Stomach (tissue), 9 donors: Measurements from ENCODE around the gene TSTD1. TPM values are rescaled to one million over a fixed set of nuclear protein-coding genes. Genes with fewer than 3 reads are reported as not detected.
A peak's percentile ranks its signal among the peaks of the same experiment; 100 is the strongest.

Experiments
- DNase-seq, 2 donors: peaks; one replicate each; pipeline versions ENCODE4 v3.0.0 to v3.0.0-alpha.2; 2013 to 2019
- H3K27ac ChIP-seq, 5 donors: fragments of 200-600 bp in 4 of 5; sonication (generic) in 4 of 5; one replicate each; pipeline ENCODE4 v1.5.1; 2013 to 2019; ENCODE audit warnings: mild to moderate bottlenecking in 1 of 5, moderate library complexity in 1 of 5
- H3K27me3 ChIP-seq, 3 donors: fragments of 200-600 bp; sonication (generic); one replicate each; pipeline ENCODE4 v1.5.1; 2017 to 2019; ENCODE audit warnings: mixed run types in 1 of 3
- H3K36me3 ChIP-seq, 4 donors: fragments of 200-600 bp; sonication (generic); 1 replicate in 3 of 4; 2 replicates in 1 of 4; pipeline ENCODE4 v1.5.1; 2016 to 2019
- H3K4me1 ChIP-seq, 4 donors: fragments of 200-600 bp; sonication (generic); one replicate each; pipeline ENCODE4 v1.5.1; 2016 to 2019
- H3K4me3 ChIP-seq, 4 donors: fragments of 200-600 bp; sonication (generic) in 3 of 4; one replicate each; pipeline ENCODE4 v1.5.1; 2016 to 2019; ENCODE audit warnings: mild to moderate bottlenecking in 1 of 4
- H3K9me3 ChIP-seq, 4 donors: fragments of 200-600 bp; sonication (generic); one replicate each; pipeline ENCODE4 v1.5.1; 2016 to 2019
- CTCF ChIP-seq, 7 experiments: fragments of 450-650 bp in 4 of 7; fragments of 200-600 bp in 3 of 7; sonication (generic) in 3 of 7; IDR thresholded peaks; one replicate each; pipeline ENCODE4 v1.5.1; 2016 to 2019; ENCODE audit warnings: antibody characterized with exemption in 7 of 7, control low read depth in 2 of 7, mild to moderate bottlenecking in 1 of 7
- EP300 ChIP-seq: sonication (generic); formaldehyde crosslinking; IDR thresholded peaks from one replicate; pipeline ENCODE4 v1.6.1; 2017; ENCODE audit warnings: antibody characterized with exemption
- POLR2A ChIP-seq, 4 donors: fragments of 450-650 bp; IDR thresholded peaks; one replicate each; pipeline ENCODE4 v1.6.1; 2016; ENCODE audit warnings: antibody characterized with exemption in 4 of 4, control low read depth in 2 of 4, mild to moderate bottlenecking in 1 of 4, moderate library complexity in 1 of 4
- POLR2AphosphoS5 ChIP-seq, 3 donors: sonication (generic); formaldehyde crosslinking; IDR thresholded peaks; one replicate each; pipeline ENCODE4 v1.6.1; 2016; ENCODE audit warnings: antibody characterized with exemption in 3 of 3
- WGBS, 5 donors: extraction: QIAGEN DNeasy Blood & Tissue Kit in 3 of 5; methylation state at CpG; one replicate each; pipeline versions ENCODE4 v1.1.5 to v1.1.7; 2013 to 2018; 5-methylcytosine and 5-hydroxymethylcytosine counted together
- intact Hi-C: fragments of 100-400 bp; cut with DNase I; formaldehyde crosslinking; loops from one replicate; pipeline ENCODE4 v1.15.1; 2023; ENCODE audit warnings: low total_unique reads
- polyA plus RNA-seq, 3 donors: library from polyadenylated mRNA; stranded (reverse); fragments of 200-250 nt; gene quantifications; one replicate each; pipeline ENCODE4 v1.2.3, GENCODE V29; 2013
- total RNA-seq, 5 donors: library from RNA; depleted of rRNA; stranded (reverse); fragments of >200 nt; gene quantifications; one replicate each; pipeline versions ENCODE4 v1.1.0 to v1.2.3, GENCODE V29; 2014 to 2016
- donor health status: healthy with polysubstance abuse.
- donor health status: Bipolar disorder and iron deficiency.
- donor health status: healthy.

Gene TSTD1
- total and polyA plus RNA-seq, 8 donors: 13.2 to 186 (median 112) TPM; not detected in 1

DNA sequence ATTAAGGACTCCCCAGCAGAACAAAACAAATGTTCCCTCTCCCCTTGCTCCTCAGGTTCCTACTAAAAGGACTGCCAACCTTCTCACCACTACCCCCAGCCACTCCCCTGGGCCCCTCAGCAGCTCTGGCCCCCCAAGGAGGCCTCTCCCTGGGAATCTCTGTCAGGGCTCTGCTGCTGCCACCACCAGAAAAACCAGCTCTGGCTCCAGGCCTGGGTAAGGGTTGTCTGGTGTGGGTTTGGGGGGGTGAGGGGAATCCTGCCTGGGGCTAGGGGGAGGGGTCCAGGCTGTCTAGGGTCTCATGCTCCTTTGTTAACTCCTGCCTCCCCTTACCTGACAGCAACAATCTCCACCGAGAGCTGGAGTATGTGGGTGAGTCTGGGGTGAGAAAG, 45.8 kb upstream of the TSTD1 start:
- intact Hi-C loops: no loop called here
- 71 to 100% (median 92%) methylated on average over 1 of the region's 1 CpG for WGBS, 5 donors
- peak in 1 of 2 donors; percentile 57 for DNase-seq
- no peaks in the 10 kb centered on the region for H3K36me3 ChIP-seq
- H3K27me3 ChIP-seq: peaks cover 0 to 2% (median 0%) of the 10 kb centered on the region in 3 donors
- peak overlapping the region; percentile 72 to 85 (median 76) for H3K27ac ChIP-seq
- TF ChIP-seq EP300 (no peak), POLR2AphosphoS5 (IDR thresholded peaks at IDR 0.05) (no peak), CTCF (IDR thresholded peaks at IDR 0.05) (no peak), POLR2A (IDR thresholded peaks at IDR 0.05) (no peak)
- no peaks in the 10 kb centered on the region for H3K9me3 ChIP-seq
- H3K4me1 ChIP-seq: peaks cover 0 to 68% (median 39%) of the 10 kb centered on the region in 4 donors
- H3K4me3 ChIP-seq: no peak overlapping the region

- TF ChIP-seq EP300: no peak
- no peak for TF ChIP-seq POLR2A (IDR thresholded peaks at IDR 0.05)
- TF ChIP-seq POLR2AphosphoS5 (IDR thresholded peaks at IDR 0.05): no peak
- no peak for TF ChIP-seq CTCF (IDR thresholded peaks at IDR 0.05)
- H3K9me3 ChIP-seq: no peaks in the 10 kb centered on the region
- H3K4me3 ChIP-seq: no peak overlapping the region
- peaks cover 0 to 66% (median 38%) of the 10 kb centered on the region in 4 donors for H3K4me1 ChIP-seq
- H3K27me3 ChIP-seq: peaks cover 0 to 4% (median 0%) of the 10 kb centered on the region in 3 donors
- intact Hi-C loops: no loop called here
- H3K36me3 ChIP-seq: peaks cover 0 to 6% (median 0%) of the 10 kb centered on the region in 4 donors
- 30 to 58% (median 37%) methylated on average over 8 to 10 of the region's 10 CpGs for WGBS, 5 donors
- DNase-seq: peak in 1 of 2 donors; percentile 49
- peak overlapping the region; percentile 72 to 85 (median 76) for H3K27ac ChIP-seq
Observed at GRCh38 chr1:161083748-161084596, 45.2 kb upstream of the TSTD1 start.

DNA sequence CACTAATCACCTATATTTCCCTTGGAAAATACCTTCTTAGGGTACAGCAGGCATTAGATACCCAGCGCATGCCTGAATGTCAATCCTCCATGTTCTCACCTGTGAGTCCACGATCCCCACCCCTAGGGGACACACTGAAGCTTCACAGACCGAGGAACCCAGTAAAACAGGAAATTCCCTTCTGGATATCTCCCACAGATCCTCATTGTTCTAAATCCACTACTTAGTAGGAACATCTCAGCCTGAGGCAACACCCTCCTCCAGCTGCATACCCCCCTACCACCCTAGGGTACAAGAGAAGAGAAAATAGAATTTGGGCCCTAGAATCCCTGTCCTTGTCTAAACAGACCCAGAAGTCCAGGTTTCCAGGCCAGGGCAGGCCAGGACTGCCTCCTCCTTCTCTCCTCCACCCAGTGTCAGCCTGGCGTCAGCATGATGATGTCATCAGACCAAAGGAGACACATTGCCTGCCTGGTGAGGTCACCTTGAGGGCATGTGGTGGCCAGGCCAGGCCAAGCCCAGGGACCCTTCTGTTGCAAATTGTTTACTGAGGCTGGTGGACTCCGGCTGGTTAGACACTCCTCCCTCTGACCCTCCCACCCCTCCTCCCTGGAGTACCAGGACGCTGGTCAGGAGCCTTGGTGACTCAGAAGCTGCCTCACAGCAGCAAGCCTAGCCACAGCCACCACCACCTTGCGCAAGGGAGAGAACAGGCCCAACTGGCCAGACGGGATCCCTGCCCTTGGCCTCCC, 44.4 kb upstream of the TSTD1 start:
- intact Hi-C loops: no loop called here
- Histone ChIP-seq H3K4me3 (no peak overlapping the region), H3K27me3 (peaks cover 0 to 4% (median 0%) of the 10 kb centered on the region in 3 donors), H3K36me3 (peaks cover 0 to 9% (median 0%) of the 10 kb centered on the region in 4 donors), H3K27ac (peak overlapping the region; percentile 72 to 85 (median 76)), H3K9me3 (no peaks in the 10 kb centered on the region), H3K4me1 (peaks cover 0 to 63% (median 38%) of the 10 kb centered on the region in 4 donors)
- DNase-seq: peak; percentile 94 to 95
- no peak for TF ChIP-seq EP300
- peak in 2 of 3 donors; percentile 88 to 93 for TF ChIP-seq POLR2AphosphoS5 (IDR thresholded peaks at IDR 0.05)
- 29 to 57% (median 34%) methylated on average over 6 to 8 of the region's 8 CpGs for WGBS, 5 donors

GRCh38 chr1:161082483-161082882, 43.7 kb upstream of the TSTD1 start:
- H3K9me3 ChIP-seq: no peaks in the 10 kb centered on the region
- peaks cover 0 to 9% (median 0%) of the 10 kb centered on the region in 4 donors for H3K36me3 ChIP-seq
- no peak overlapping the region for H3K4me3 ChIP-seq
- no peak for DNase-seq
- H3K27ac ChIP-seq: peak overlapping the region; percentile 72 to 85 (median 76)
- intact Hi-C loops: no loop called here
- peaks cover 0 to 4% (median 0%) of the 10 kb centered on the region in 3 donors for H3K27me3 ChIP-seq
- WGBS, 5 donors: 69 to 84% (median 77%) methylated on average over 2 of the region's 2 CpGs
- TF ChIP-seq CTCF (IDR thresholded peaks at IDR 0.05) (no peak), POLR2A (IDR thresholded peaks at IDR 0.05) (no peak), EP300 (no peak), POLR2AphosphoS5 (IDR thresholded peaks at IDR 0.05) (no peak)
- peaks cover 0 to 58% (median 38%) of the 10 kb centered on the region in 4 donors for H3K4me1 ChIP-seq
